GM12892 (cell line): ENCODE measurements around the gene MGLL.
A peak's percentile ranks its signal among the peaks of the same experiment; 100 is the strongest.

Experiments used
- DNase-seq: peaks from one replicate; pipeline ENCODE4 v3.0.0; 2011; ENCODE audit not compliant: insufficient read length
- FAIRE-seq: peaks from 2 replicates; lab custom pipeline; 2011; peaks lifted over from hg19 to GRCh38; lab: Jason Lieb, UNC
- POLR2A ChIP-seq: IDR thresholded peaks from 2 replicates; pipeline ENCODE4 v1.6.1; 2011; ENCODE audit warnings: low read depth, low read length, control low read depth
- POLR2AphosphoS5 ChIP-seq: IDR thresholded peaks from 2 replicates; pipeline ENCODE4 v1.6.1; 2011; ENCODE audit warnings: low read depth, low read length, control low read depth
- TAF1 ChIP-seq: IDR thresholded peaks from 2 replicates; pipeline ENCODE4 v1.6.1; 2011; ENCODE audit warnings: low read depth, mild to moderate bottlenecking, control low read depth, low read length, borderline replicate concordance

Gene MGLL

DNA sequence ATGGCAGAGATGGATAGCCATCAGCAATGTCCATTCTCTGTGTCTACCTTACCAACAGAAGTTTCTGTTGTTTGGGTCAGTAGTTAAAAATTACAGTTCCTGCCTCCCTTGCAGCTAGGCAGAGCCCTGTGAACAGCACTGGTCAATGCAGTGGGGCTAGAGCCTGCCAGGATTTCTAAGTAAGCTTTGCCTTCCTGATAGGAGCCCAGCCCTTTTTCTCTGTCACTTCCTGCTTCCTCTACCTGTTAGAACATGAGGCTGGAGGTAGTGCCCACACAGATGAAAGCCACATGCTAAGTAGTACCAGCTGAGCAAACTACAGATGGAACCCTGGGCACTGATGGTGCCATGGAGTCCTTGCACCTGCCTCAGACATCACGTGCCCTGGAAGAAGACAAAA is 45.0 kb downstream of the MGLL start:
- TF ChIP-seq TAF1 (no peak), POLR2AphosphoS5 (no peak), POLR2A (no peak)
- no peak for DNase-seq
- no peak for FAIRE-seq

DNA sequence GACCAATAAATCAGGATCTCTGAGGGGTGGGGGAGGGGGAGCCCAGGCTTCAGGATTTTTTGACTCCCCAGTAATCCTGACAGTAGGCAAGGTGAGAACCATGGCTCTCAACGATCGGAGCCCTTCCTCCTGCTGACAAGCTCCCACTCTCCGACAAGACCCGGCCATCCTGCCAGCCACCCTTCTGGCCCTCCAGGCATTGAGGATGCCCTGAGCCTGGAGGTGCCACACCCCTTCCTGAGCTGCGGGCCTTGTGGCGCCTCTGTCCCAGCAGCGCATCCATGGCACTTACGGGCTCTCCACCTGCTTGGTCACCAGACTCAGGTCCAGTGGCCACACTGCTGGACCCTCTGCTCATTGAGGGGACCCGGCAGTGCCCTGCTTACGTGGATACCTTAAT is 46.0 kb downstream of the MGLL start:
- no peak for TF ChIP-seq POLR2AphosphoS5
- TF ChIP-seq POLR2A = no peak
- TF ChIP-seq TAF1 = no peak
- DNase-seq (no peak), FAIRE-seq (no peak)

DNA sequence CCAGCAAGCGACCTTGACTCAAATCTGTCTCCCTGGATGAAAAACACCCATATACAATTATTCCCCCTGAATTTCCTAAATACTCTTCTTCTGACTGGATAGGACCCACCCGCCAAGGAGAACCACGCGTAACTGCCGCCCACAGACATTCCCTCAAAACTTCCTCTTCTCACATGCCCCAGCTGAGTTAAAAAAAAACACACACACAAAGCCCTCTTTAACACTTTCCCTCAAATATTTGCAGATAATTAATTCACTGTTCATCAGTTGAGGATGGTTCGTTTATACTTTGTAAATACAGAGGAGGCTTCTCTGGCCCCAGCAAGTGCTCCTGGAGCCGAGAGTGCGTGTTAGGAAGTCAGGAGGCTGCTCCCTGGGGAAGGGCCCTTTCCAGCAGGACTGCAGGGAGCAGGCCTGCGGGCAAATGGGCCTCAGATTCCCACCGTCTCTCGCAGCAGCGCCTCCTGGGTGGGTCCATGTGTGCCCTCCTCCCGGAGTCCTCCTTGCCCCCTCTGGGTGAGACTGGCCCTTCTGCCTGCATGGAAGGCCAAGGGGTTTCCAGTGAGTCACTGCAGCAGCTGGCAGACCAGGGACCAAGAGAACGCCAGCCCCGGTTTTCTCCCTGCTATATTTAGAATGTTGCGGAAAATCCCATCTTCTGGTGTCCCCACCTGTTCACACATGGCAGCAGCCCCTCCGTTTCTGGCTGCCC is 46.8 kb downstream of the MGLL start:
- DNase-seq (no peak), FAIRE-seq (peak; percentile 71)
- TF ChIP-seq POLR2A = no peak
- no peak for TF ChIP-seq POLR2AphosphoS5
- no peak for TF ChIP-seq TAF1

DNA sequence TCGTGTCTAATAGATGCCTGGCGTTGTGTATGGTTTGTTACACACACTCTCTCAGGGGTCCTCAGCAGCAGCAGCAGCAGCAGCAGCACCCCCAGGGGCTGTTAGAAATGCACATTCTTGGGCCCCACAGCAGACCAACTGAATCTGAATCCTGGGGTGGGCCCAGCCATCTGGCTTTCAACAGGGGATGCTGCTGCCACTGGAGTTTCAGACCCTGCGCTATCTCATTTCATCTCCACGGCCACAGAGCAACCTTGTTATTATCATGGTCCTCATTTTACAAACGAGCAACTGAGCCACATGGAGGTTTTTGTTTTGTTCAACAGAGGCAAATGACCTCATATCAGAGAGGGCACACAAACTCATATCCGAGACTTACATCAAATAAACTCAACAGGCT is 47.7 kb downstream of the MGLL start:
- no peak for TF ChIP-seq POLR2A
- TF ChIP-seq TAF1 = no peak
- TF ChIP-seq POLR2AphosphoS5 = no peak
- FAIRE-seq = peak; percentile 14
- DNase-seq = no peak

DNA sequence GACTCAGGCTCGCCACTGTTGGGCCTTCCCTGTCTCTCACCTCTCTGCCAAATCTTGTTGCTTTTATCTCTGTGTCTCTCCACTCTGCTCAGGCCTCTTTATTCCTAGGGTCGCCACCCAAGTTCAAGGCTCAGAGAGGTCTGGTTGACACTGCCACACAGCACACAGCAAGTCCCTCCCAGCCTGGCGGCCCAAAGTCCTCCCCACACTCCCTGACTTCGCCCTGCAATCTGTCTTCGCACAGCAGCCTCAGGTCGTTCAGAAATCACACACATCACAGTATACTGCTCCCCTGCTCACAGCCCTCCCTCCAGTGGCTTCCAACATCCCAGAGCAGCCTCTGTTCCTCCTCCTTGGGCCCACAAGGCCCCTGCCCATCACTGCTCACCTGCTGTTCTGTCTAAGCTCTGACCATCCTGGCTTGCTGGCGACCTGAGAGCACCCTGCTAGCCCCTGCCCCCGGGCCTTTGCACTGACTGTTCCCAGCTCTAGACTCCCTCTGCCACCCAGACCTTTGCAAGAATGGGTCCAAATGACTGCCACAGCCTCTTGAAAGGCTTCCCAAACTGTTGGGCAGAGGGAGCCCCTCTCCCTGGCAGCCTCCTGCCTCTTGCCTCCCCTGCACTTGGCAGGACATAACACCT is 48.4 kb downstream of the MGLL start:
- FAIRE-seq = no peak
- TF ChIP-seq POLR2AphosphoS5 (no peak), POLR2A (no peak), TAF1 (no peak)
- no peak for DNase-seq

DNA sequence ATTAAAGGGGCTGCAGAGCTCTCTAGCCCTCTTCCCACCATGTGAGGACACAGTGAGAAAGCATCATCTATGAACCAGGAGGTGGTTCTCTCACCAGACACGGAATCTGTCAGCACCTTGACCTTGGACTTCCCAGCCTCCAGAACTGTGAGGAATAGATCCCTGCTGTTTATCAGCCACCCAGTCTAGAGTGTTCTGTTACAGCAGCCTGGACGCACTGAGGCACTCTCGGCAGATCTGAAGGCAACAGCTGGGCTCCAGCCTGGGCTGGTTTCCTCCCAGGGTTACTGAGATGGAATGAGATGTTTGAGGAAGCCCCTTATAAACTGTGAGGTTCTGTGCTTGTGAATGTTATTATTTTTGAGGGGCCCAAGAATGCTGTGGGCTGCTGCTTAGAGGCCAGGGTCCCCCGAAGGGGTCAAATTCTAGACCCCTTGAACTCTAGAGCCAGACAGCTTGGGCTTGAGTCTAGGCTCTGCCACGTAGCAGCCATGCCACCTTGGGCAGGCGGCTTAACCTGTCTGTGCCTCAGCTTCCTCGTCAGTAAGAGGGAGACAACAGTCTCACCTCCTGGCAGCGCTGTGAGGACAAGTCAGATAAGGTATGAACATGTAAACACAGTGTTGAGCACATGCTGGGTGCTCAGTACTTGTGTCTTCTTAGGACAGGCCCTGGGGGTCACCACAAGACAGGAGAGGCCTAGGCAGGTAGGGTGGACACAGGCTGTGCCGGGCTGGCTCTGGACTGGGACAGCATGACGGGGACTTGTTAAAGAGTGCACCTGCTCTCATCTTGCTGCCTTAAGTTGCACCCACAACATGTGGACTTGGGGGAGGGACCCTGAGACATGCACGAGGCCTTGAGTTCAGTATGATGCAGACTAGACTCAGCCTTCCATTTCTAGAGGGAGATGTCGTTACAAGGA is 49.2 kb downstream of the MGLL start:
- TF ChIP-seq POLR2AphosphoS5 = no peak
- no peak for TF ChIP-seq TAF1
- TF ChIP-seq POLR2A = no peak
- DNase-seq = no peak
- FAIRE-seq = no peak

DNA sequence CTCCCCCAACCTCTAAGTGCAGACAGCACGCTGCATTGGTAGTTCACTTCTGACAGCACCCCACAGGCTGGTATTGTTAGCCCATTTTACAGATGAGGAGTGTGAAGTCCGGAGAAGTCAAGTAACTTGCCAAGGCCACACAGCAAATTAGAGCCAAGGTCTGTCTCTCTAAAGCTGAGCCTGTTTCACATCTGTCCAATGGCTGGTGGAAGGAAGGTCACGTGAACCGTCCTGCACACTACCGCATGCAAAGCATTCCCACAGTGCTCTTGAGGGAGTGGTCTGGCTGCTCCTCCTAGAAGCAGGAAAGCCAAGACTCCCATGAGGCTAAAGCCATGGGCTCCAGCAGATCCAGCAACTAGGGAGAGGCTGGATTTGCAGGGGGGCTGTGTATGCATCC is 50.0 kb downstream of the MGLL start:
- TF ChIP-seq POLR2AphosphoS5 = no peak
- TF ChIP-seq POLR2A = no peak
- no peak for TF ChIP-seq TAF1
- DNase-seq = no peak
- no peak for FAIRE-seq

DNA sequence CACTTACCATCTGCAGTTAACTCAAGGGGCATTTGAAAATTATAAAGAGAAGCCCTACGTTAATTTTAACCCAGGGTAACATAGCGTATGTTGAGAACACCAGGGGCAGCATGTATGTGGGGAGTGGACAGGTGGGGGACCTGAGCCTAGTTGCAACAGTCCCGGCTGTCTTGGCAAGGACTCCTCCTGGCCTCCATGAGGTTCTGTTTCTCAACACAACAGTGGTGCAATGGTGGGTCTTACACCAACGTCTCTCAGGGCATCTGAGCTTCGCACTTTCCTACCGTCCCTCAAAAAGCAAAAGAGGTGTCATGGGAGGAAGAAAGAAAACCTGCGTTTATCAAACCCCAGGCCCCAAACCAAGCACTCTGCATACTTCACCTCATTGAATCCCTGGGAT is 50.6 kb downstream of the MGLL start:
- FAIRE-seq (no peak), DNase-seq (no peak)
- no peak for TF ChIP-seq TAF1
- no peak for TF ChIP-seq POLR2A

DNA sequence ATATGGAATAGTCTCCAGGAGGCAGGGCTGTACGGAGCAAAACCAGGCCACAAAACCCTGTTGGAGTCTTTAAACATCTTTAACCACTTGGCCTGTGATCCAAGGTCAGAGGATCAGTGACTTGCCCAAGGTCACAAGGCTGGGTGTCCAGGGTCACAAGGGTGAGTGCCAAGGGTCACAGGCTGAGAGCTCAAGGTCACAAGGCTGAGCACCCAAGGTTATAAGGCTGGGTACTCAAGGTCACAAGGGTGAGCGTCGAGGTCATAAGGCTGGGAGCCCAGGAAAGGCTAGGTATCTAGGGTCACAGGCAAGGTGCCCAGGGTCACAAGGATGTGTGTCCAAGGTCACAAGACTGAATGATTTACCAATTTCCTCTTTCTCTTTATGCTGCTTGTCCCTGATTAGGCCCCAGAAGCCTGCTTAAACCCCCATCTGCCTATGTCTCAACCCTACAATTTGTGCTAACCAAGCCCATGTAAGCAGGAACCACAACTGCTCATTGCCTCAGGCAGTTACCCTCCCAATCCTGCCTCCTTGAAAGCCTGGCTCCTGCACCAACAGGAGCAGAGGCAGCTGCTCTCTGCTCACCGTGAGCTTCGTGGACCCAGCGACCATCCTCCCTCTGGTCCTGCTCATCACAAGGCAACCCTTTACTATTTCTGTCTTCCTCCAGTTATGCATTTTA is 51.5 kb downstream of the MGLL start:
- no peak for TF ChIP-seq POLR2A
- TF ChIP-seq POLR2AphosphoS5 = no peak
- TF ChIP-seq TAF1 = no peak
- FAIRE-seq (no peak), DNase-seq (no peak)

DNA sequence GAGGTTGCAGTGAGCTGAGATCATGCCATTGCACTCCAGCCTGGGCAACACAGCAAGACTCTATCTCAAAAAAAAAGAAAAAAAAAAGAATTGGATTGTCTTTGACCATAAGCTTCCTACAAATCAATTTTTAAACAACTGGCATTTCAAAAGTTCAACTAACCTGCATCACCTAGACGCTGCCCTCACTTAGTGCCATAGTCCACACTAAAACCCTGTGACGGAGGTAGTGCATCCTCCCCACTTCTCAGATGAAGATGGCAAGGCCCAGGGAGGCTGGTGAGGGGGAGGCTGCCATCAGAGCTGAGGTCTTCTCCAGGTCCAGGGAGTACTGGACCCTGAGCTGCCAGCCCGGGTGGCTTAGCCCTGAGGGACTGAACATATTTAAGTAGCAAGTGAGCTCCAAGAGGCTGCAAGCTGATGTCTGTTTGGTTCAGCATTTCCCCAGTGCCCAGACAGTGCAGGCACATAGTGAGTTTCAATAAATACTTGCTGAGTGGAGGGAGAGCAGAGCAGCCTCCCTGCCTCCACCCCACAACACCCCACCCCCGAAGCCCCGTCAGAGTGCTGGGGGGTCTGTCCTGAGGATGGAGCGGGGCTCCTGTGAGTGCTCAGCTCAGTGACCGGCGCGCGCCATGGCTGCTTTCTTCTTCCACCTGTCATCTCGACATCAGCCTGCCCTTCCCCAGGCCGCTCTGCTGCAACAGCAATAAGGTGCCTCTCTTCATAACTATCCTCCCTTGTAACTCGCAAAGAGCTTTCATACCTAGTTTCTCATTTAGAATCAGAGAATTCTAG is 52.8 kb downstream of the MGLL start:
- TF ChIP-seq POLR2A (no peak), TAF1 (no peak), POLR2AphosphoS5 (no peak)
- DNase-seq (no peak), FAIRE-seq (no peak)

DNA sequence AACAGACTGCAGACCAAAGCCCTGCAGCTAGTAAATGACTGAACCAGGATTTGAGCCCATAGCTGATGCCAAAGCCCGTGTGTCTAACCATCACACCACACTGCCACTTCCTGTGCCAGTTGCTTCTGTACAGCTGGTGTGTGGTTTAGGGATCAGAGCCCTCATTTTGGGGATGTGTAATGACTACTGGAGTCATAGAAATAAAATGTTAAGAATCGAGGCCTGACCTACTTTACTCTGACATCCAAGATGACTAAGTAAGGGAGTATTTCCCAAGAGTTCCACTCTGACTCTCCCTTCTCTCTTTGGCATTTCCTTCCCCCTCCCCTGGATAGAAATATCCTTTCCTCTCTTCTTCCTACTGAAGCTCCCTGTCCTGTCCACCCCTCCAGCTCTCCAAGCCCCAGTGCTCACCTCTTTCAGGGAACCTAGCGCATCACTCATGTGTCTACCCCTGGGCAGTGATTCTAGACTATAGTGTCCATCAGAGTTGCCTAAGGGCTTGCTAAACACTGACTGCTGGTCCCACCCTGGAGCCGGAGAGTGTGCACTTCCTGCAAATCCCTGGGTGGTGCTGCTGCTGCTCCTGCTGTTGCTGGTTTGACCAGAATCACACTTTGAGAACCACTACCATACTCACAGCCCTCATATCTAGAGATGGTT is 53.8 kb downstream of the MGLL start:
- DNase-seq = no peak
- no peak for FAIRE-seq
- TF ChIP-seq TAF1 (no peak), POLR2AphosphoS5 (no peak), POLR2A (no peak)
